WERI-Rb-1 (cell line): ENCODE measurements around the gene TPGS1.

Source experiments
- DNase-seq: peaks from one replicate; pipeline ENCODE4 v3.0.0-alpha.2; 2020
- H3K27ac ChIP-seq: fragments of 250-450 bp; sonication (Bioruptor Pico); 2 replicates; pipeline ENCODE4 v1.5.1; 2020; ENCODE audit warnings: mild to moderate bottlenecking, moderate library complexity
- H3K27me3 ChIP-seq: fragments of 250-450 bp; sonication (Bioruptor Pico); 2 replicates; pipeline ENCODE4 v1.5.1; 2021; ENCODE audit warnings: mild to moderate bottlenecking, low read depth, moderate library complexity; ENCODE audit not compliant: insufficient read depth, severe bottlenecking
- H3K36me3 ChIP-seq: fragments of 250-450 bp; sonication (Bioruptor Pico); 2 replicates; pipeline ENCODE4 v1.5.1; 2020; ENCODE audit warnings: mild to moderate bottlenecking, moderate library complexity
- H3K4me3 ChIP-seq: 2 replicates; pipeline ENCODE4 v1.5.1; 2011; ENCODE audit warnings: low read depth, mild to moderate bottlenecking, control low read depth, low read length
- H3K9me3 ChIP-seq: fragments of 250-450 bp; sonication (Bioruptor Pico); 2 replicates; pipeline ENCODE4 v1.5.1; 2021; ENCODE audit warnings: mild to moderate bottlenecking, moderate library complexity; ENCODE audit not compliant: severe bottlenecking
- TF ChIP-seq, protein P1 (sequence below): IDR thresholded peaks from 2 replicates; pipeline ENCODE4 v1.5.1; 2011; ENCODE audit warnings: low read depth, mild to moderate bottlenecking, control low read depth, inconsistent platforms, low read length

The TPGS1 gene

DNA sequence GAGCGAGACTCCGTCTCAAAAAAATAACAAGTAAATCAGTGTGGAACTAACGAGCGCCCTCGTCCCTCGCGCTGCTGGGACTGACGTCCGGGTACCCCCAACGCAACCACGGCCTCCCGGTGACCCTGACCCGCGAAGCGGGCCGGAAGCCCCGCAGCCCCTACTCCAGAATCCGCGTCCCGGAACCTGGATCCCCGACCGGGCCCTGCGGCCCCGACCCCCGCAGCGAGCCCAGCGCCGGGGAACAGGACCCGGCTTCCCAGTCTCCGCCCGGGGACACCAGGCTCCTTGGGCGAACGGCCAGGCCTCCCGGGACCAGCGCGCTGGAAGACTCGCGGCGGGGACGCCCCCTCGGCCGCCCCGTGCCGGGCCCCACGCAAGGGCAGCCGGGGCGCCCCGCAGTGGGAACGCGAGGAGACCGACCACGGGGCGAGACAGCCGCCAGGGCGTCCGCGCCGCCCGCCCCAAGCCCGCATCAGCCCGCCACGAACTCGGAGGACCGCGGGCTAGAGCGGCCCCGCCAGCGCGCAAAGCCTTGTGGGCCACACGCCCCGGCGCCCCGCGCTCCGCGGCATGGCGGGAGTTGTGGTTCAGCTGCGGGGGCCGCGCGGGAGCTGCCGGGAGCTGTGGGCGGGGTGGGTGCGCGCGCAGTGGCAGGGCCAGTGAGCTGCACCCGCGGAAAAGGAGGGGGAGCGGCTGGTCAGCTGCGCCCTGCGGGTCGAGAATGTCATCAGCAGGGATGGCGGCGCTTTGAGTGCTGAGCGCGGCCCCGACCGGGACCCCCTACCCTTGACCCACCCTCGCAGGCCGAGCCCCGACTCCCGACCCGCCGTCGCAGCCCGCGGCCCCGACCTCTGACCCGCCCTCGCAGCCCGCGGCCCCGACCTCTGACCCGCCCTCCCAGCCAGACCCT lies 18.5 kb upstream of the TPGS1 start:
- TF ChIP-seq, protein P1, sequence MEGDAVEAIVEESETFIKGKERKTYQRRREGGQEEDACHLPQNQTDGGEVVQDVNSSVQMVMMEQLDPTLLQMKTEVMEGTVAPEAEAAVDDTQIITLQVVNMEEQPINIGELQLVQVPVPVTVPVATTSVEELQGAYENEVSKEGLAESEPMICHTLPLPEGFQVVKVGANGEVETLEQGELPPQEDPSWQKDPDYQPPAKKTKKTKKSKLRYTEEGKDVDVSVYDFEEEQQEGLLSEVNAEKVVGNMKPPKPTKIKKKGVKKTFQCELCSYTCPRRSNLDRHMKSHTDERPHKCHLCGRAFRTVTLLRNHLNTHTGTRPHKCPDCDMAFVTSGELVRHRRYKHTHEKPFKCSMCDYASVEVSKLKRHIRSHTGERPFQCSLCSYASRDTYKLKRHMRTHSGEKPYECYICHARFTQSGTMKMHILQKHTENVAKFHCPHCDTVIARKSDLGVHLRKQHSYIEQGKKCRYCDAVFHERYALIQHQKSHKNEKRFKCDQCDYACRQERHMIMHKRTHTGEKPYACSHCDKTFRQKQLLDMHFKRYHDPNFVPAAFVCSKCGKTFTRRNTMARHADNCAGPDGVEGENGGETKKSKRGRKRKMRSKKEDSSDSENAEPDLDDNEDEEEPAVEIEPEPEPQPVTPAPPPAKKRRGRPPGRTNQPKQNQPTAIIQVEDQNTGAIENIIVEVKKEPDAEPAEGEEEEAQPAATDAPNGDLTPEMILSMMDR, result no peak
- DNase-seq, result peak; percentile 97
- H3K9me3 ChIP-seq, result peaks cover 6% of the 10 kb centered on the region
- peaks cover 3% of the 10 kb centered on the region for H3K27me3 ChIP-seq
- H3K4me3 ChIP-seq, result peak overlapping the region; percentile 91
- H3K36me3 ChIP-seq, result peaks cover 3% of the 10 kb centered on the region; the same call in 1 of the 2 replicates
- H3K27ac ChIP-seq, result peak overlapping the region; percentile 96

DNA sequence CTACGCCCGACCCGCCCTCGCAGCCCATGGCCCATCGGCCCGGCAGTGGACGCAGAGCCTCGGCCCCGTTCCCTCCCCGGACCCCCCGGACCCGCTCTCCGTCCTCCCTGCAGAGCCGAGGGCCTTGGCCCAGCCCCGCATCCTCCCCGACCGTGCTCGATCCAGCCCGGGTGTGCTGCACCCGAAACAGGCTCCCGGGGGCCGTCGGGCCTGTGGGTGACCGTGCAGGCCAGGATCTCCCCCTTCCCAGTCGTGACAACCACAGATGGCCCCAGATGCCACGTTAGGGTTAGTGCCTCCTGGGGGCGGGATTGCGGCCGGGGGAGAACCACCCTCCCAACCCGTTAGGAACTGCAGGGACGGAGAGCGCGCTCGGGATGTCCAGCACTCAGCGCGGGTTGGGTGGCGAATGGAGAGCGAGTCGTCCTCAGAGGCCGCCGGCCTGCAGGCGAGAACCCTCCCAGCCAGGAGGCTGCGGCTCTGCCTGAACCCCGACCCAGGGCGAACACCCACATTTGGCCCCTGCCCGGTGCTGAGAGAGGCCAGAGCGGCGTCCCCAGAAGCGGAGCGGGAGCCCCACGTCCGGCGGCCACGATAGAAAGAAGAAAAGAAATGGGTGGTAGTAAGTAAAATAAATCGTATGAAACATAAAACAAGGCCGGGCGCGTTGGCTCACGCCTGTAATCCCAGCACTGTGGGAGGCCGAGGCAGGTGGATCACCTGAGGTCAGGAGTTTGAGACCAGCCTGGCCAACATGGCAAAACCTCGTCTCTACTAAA lies 17.7 kb upstream of the TPGS1 start:
- H3K9me3 ChIP-seq, result peaks cover 6% of the 10 kb centered on the region
- H3K27ac ChIP-seq, result peak overlapping the region; percentile 96
- TF ChIP-seq, protein P1, result no peak
- no peak for DNase-seq
- peaks cover 3% of the 10 kb centered on the region for H3K27me3 ChIP-seq
- H3K4me3 ChIP-seq, result peak overlapping the region; percentile 91
- peaks cover 3% of the 10 kb centered on the region; the same call in 1 of the 2 replicates for H3K36me3 ChIP-seq

DNA sequence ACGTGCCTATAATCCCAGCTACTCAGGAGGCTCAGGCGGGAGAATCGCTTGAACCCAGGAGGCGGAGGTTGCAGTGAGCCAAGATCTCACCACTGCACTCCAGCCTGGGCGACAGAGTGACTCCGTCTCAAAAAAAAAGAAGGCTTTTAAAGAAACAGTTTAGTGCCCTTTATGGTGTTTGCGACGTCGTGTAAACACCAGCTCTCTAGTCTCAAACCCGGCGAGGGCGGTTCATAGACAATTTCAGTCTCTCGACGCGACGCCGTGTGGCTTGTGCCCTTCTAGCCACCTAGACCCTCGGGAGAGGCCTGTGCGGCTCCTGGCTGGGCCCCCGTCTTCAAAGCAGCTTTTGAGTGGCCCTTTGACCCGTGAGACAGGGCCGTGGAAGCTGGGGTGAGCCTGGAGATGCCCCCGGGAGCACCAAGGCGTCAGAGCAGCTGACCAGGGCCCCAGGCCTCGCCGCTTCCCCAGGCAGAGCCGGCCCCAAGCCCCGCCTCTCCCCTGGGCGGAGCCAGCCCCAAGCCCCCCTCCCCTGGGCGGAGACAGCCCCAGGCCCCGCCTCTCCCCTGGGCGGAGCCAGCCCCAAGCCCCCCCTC lies 16.1 kb upstream of the TPGS1 start:
- DNase-seq, result no peak
- TF ChIP-seq, protein P1, result no peak
- Histone ChIP-seq H3K9me3 (peaks cover 6% of the 10 kb centered on the region), H3K27ac (no peak overlapping the region), H3K4me3 (no peak overlapping the region), H3K36me3 (peaks cover 3% of the 10 kb centered on the region; the same call in 1 of the 2 replicates), H3K27me3 (peaks cover under 1% of the 10 kb centered on the region)

DNA sequence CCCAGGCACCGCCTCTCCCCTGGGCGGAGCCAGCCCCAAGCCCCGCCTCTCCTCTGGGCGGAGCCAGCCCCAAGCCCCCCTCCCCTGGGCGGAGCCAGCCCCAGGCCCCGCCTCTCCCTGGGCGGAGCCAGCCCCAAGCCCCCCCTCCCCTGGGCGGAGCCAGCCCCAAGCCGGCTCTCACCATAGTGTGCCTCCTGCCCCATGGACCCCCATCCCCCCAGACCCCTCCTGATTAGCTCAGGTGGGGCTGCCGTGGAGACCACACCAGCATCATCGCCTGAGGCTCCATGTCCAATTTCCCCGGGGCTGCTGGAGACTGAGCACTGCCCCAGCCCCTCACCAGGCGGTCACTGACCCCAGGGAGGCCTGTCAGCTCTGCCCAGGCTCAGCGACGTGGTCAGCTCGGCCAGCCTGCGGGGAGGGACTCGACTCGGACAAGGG lies 15.2 kb upstream of the TPGS1 start:
- TF ChIP-seq, protein P1, result no peak
- Histone ChIP-seq H3K4me3 (no peak overlapping the region), H3K36me3 (peaks cover 3% of the 10 kb centered on the region; the same call in 1 of the 2 replicates), H3K27me3 (no peaks in the 10 kb centered on the region), H3K27ac (no peak overlapping the region), H3K9me3 (peaks cover 6% of the 10 kb centered on the region)
- no peak for DNase-seq

DNA sequence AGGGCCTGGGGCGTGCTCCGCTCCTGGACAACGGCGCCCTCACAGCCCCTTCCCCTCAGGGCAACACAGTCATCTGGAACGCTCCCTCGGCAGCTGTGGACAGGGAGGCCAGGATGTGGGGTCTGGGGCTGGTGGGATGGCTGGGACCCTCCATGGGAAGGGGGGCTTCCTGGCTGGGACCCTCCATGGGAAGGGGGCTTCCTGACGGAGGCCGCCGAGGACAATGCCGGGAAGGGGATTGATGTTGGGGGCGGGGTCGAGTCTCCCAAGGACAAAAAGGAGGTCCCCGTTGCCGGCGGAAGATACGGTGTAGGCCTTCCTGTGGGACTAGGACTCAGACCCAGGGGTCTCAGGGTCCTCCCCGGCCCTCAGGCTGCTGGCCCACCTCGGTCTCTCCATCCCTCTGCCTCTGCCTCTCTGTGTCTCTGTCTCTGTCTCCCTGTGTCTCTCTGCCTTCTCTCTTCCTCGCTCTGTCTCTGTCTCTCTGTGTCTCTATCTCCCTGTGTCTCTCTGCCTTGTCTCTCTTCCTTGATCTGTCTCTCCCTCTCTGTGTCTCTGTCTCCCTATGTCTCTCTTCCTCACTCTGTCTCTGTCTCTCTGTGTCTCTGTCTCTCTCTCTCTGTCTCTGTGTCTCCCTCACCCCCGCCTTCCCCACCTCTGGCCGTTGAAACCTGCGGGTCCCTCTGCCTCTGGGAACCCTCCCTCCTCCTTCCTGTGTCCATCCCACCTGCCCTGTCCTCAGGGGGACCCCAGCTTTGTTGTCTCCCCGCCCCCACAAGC lies 13.7 kb upstream of the TPGS1 start:
- Histone ChIP-seq H3K4me3 (no peak overlapping the region), H3K36me3 (peaks cover 2% of the 10 kb centered on the region; the same call in 1 of the 2 replicates), H3K27me3 (peaks cover 10% of the 10 kb centered on the region), H3K9me3 (peaks cover 6% of the 10 kb centered on the region), H3K27ac (no peak overlapping the region)
- TF ChIP-seq, protein P1, result no peak
- no peak for DNase-seq
